GM21447 (cell line): ENCODE data around the gene LPXN.

ENCODE experiments used
- ATAC-seq: cut with Tn5 transposase; IDR thresholded peaks from one replicate; pipeline ENCODE4 v1.9.1; 2021; ENCODE audit not compliant: unreplicated experiment

Gene LPXN

DNA sequence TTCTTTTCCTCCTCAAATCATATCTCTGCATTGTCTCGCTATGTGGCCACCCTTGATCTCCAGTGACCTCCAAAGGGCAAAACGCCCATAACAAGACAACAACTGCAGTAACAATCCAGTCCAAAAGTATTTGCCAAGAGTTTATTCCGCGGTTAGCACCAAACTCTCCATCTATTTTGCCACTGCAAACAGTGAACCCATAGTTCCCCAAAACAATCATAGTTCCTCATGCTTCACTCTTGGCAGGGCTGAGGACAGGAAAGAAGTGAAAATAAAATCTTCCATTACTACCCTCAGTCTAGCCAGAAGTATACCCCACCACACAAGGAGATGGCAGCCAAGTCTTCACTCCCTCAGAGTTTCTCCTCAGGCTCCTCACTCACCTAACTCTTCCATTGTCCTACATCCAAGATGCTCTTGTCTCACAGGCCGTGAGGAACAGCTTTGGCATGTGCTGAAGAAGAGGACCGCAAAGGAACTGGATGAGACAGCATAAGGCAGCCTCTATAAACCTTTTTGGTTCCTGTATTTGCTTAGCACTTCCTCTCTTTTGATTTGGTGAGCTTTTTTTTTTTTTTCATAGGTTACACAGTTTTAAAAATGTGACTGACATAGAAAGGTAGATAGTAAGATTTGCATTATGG lies at the start of gene LPXN:
LPXN (minus strand) TSS at position 480 of the 644 bp plus-strand sequence; CDS start at position 396, 84 bp downstream.
- ATAC-seq, result no peak

DNA sequence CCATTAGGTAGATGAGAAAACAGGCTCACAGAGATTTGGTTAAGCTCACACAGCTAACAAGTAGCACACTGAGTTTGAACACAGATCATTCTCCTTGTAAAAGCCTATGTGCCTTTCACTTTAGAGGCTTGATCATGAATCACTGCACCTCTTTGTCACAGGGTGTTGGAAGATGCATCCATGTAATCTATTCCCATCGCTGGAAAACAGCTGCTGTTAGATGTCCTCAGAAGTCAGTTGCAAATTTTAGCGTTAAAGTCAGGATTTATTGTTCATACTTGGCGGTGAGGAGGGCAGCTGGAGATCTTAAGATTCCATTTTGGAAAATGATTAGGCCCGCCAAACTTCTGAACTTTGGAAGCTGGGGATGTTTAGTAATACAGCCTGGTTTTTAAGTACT lies 49.4 kb upstream of the LPXN start:
- no peak for ATAC-seq

DNA sequence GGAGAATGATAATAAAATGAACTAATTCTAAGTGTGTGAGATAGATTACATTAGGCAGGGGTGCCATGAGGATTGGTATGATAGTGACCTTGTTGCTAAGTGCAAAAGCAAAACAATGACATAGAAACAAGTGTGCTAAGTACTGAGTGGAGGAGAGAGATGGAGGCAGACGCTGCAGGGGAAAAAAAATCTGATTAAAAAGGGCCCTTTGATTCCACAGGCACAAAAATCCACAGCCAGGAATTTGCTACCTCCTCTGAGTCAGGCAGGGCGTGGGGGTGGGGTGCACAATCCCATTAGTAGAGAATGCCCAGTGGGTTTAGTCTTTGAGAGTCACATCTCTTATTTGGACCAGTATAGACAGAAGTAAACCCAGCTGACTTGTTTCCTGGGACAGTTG lies 46.7 kb upstream of the LPXN start, which contains the start of gene CNTF:
CNTF (plus strand) TSS at position 322 of the 400 bp plus-strand sequence. CDS start 88 bp downstream, outside the sequence.
- ATAC-seq, result no peak

DNA sequence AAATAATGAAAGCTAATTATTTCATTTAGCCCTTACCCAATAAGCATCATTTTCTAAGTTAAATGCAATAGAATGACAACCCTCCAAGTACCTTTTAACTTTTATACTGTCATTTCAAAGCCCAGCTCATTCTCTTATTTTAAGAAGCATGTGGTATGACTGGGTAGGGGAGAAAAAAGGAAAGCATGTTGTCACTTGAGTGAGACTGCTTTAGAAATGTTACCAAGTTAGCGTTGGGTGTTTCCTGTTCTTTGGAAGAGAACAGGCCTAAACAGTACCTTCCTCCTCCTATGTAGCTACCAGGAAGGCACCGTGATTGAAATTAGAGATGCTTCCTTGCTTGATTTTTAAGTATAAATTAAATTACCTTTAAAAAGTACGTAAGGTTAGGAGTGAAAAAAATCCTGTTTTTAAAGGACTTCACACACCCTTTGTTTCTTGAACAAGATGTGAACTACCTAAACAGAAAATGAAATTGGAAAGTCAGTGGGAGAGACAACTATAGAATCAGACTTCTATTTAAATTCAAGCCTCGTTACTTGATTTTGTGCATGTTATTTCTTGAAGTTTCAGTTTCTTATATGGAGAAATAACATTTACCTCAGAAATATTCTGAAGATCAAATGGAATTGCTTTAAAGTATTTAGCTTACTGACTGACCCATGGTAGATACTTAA lies 46.1 kb upstream of the LPXN start:
- ATAC-seq, result no peak

DNA sequence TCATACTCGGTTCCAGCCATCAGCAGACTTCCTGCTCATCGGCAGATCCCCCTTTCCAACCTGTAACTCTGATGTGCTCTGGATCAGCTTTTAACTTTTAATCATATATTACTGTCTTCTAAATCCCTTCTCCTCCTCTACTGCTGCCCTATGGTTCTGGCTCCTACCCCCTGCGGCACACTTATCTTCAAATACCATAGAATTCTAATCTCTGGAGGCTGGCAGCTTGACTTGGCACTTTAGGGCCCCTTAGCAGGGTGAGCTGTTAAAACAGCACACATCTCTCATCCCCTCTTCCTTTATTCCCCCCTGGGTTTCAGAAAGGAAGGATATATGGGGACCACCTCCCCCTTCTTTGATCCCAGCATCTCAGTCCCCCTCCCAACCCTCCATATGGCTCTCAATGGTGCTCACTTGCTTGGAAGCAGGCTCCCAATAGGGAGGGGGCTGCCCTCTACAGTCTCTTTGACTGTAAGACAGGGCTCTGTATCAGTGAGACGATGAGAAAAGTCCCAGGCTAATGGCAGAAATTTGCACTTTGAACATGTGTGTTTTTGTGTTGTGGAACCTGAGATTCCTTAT lies 42.4 kb upstream of the LPXN start:
- ATAC-seq, result no peak

DNA sequence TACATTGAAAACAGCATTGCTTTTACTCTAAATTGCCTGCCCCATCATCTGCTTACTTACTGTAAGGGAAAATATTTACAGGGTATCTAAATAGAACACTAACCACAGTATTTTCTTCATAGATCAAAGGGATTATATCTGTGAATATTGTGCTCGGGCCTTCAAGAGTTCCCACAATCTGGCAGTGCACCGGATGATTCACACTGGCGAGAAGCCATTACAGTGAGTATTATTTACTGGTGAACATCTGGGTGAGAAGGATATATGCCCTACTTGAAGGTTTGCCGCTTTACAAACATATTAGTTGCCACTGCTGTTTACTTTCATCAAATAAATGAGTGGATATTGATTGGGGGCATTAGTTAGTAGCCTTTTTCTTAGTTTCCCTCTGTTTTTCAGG lies 40.9 kb upstream of the LPXN start:
- no peak for ATAC-seq

DNA sequence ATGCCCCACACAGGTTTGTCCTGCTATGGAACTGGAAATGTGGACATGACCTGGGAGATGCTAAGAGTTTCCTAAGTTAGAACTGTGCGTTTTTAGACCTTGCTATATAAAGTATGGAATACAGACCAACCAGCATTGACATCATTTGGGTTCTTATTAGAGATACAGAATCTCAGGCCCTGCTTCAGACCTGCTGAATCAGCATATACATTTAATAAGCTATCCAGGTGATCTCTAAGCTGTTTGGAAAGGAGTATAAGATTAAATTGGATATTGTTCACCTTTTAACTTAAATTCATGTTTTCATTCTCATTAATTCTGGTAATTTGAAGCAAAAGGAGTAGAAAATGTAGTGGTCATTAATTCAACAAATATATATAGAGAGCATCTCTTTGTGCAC lies 39.9 kb upstream of the LPXN start:
- ATAC-seq, result no peak

DNA sequence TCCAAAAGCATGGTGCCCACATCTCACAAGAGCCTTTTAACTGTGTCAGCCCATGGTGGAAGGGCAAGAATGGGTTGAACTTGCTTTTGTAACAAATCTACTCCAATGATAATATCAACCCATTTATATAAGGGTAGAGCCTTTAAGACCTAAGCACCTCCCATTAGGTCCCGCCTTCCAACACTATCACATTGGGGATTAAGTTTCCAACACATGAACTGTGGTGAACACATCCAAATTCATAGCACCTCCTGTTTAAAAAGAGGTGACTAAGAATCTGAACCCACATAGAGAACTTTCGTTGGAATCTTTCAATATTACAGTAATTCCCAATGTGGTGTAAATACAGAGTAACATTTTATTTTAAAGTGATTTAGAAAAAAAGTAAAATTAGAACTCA lies 37.6 kb upstream of the LPXN start:
- no peak for ATAC-seq

DNA sequence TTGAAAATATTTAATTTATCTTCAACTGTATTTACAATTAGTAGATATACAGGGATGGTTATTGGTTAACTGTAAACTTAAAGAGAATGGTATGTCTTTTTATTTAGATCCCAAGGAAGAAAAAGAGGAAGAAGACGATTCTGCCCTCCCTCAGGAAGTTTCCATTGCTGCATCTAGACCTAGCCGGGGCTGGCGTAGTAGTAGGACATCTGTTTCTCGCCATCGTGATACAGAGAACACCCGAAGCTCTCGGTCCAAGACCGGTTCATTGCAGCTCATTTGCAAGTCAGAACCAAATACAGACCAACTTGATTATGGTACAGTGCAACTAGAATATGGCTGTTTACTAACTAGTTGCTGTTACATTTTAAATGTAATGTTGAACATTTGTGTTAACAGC lies 34.1 kb upstream of the LPXN start:
- no peak for ATAC-seq

DNA sequence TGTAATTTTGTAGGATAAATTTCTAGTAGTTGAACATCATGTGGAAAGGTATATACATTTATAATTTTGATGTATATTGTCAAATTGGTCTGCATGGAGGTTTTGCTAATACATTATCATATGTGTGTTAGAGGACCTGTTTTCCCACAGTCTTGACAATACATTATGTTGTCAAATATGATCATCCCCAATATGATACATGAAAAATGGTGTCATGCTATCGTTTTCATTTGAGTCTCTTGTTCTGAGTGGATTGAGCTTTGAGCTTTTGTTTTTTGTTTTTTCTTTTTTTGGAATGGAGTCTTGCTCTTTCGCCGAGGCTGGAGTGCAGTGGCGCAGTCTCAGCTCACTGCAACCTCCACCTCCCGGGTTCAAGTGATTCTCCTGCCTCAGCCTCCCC lies 32.7 kb upstream of the LPXN start:
- no peak for ATAC-seq

DNA sequence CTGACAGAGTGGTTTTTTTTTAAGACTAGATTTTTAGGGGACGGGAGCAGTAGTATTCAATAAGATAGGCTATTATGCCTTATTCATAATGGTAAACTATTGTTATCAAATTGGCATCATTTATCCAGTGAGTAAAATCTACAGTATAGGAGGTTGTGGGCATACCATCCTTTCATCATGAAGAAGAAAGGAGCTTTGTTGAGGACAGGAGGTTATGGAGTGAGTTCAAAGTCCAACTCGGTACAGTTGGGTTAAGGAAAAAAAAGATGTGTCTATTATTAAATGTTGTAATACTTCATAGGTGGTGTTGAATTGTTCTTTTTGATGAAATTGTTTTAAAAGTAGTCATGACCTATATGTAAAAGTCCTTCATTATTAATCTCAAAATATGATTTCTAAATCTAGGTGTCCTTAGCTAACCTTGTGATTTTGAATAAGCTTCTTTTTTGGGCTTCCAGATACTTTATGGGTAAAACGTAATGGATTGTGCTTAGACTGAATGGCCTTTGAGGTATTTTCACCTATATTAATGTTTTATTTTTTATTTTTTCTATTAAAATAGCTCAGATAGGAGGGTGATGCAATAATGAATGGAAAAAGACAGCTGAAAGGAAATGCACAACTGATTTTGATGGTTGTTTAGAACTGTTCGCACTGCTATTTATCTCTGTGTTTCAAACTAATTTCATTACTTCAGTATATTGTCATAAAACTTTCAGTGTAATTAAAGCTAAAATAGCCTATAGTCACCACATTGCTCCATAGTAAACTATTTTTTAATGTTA lies 31.5 kb upstream of the LPXN start:
- no peak for ATAC-seq

DNA sequence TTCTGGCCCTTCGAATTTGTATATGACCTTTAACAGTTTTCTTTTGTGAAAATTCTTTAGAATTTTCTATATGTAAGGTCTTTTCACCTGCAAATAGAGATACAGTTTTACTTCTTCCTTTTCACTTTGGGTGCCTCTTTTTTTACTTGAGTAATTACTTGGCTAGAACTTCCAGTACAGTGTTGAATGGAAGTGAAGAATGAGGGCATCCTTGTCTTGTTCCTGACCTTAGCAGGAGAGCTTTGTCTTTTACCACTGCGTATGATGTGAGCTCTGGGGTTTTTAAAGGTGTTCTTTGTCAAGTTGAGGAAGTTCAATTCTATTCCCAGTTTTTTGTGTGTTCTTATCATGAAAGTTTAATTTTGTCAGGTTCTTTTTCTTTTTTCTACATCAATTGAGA lies 24.9 kb upstream of the LPXN start:
- no peak for ATAC-seq

DNA sequence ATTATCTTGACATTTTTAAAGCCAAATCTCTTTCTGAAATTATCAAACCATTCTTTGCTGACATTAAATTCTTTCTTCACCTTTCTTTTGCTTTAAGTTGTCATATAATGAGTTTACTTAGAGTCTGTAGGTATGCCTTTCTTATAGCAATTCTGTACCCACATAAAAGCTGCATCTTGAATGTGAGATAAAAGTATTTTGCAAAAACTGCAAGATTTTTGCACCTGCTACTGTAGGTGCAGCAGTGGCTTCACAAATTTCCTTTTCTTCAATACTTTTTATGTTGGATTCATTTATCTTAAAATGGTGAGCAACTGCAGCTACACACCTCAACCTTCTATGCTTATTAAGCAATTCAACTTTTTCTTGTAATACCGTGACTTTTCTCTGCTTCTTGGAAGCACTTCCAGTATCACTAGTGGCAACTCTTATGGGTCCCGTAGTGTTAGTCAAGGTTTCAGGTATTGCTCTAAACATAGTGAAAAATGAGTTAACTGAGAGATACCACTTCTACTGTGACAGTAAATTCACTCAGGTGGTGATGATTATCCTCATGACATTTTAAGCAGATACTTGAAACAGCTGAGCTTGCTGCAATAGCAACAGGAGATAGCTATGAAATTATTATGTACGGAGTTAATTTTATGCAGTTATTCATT lies 22.0 kb upstream of the LPXN start:
- no peak for ATAC-seq

DNA sequence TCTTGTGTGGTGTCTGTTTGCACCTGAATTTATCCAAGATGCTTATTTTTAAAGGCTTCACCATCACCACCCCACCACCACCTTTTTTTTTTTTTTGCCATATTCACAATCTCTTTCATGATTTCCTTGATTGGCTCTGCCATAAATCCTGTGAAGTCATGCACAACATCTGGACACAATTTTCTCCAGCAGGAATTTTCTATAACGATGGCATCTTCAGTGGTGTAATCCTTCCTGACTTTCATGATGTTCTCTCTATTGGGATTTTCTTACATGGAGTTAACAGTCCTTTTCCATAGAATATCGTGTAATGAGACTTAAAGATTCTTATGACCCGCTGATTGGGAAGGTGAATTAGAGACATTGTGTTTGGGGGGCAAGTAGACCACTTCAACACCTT lies 21.0 kb upstream of the LPXN start:
- ATAC-seq, result no peak

DNA sequence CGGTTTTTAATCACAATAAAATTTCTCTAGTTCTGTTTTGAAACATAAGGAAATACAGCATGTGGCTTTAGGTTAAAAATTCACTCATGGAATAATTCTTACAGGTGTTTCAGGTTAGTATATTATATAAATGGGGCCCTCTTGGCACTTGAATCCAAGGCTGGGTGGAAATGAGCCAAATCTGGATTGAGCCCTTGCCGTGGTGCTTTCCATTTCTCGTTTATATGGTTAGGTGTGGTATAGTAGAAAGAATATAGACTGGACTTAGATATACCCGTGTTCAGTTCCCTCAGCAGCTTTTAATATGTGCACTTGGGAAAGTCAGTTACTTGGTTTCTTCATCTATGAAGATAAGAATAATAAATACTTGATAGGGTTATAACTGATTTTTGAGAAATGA lies 19.2 kb upstream of the LPXN start:
- ATAC-seq, result no peak

DNA sequence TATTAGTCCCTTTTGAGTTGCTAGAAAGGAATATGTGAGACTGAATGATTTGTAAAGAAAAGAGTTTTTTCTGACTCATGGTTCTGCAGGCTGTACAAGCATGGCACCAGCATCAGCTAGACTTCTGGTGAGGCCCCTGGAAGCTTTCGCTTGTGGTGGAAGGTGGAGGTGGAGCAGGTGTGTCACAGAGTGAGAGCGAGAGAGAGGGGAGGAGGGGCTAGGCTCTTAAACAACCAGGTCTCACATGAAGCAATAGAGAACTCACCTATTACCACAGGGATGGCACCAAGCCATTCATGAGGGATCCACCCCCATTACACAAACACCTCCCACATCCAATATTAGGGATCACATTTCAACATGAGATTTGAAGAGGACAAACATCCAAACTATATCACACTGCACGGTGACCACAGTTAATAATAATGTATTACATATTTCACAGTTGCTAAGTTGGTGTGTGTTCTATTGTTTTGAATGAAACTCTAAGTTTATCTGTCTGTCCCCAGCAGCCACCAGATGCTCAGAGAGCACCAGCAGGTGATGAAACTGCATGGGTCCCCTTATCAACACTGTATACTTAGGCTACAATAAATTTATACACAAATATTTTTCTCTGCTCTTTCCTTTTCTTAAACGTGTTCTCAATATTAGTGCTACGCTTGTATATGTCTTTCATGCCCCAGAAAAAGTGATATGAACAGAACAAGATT lies 17.3 kb upstream of the LPXN start:
- no peak for ATAC-seq

DNA sequence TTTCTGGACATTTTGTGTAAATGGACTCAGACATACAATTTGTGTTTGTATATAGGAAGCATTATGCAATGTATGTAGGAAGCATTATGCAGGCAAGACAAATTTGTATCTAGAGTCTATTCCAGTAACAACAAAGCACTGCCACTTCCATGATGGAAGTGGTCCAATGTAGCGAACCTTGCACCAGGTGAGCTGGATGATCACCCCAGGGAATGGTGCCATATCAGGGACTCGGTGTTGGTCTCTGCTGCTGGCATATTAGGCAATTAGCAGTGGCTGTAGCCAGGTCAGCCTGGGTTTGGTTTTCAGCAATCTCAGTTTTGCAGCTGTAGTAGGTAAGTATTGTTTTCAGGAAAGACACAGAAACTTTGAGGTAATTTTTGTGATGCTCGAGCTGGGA lies 16.0 kb upstream of the LPXN start:
- no peak for ATAC-seq

DNA sequence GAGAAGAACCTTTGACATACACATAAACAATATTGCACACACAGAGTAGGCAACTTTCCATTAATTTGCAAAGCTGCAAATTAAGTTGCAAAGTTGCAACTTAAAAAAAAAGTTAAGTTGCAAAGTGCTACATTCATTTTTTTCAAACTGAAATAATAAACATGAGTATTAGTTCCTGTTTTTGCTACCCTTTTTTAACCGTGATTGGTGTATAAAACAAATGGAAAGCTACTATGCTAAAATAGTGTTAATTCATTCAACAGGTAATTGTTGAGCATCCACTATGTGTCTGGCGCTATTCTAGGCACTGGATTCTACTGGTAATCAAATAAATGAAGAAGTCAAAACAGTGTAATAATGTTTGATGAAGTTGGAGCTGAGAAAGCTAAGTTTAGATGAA lies 11.3 kb upstream of the LPXN start:
- no peak for ATAC-seq

DNA sequence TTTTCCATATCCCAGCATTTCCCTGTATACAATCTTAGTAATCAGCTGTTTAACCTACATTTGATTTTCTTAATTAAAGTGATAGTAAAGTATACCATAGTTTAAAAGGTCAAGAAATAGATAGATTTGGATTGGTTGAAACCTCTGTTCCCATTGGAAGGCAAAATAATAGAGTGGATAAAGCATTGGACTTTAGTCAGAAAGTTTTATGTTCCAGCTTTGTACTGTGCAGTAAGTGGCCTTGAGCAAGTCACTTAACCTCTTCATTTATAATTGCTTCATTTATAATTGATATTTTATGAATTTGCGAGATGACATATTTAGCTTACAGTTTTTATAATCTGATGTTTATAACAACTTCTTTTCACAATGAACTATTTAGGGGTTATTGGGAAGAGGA lies 6.8 kb upstream of the LPXN start:
- no peak for ATAC-seq

DNA sequence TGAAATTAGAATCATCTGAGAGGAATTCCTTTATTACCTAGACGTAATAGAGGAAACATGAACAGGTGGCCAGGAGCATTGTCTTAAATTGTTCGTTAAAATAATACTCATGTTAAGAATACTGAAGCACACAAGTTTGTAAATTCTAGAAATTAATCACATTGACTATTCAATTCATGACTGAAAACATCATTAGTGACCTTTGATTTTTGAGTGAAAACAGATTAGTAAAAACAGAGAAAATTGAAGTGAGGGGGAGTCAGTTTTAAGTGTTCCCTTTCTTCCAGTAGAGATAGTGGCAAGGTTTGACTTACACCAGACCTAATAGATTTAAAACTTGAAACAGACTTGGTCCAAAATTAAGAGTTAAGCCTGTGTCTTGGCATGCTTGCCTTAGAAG lies 4.7 kb upstream of the LPXN start:
- ATAC-seq, result no peak
